BE2C (cell line): Measurements from ENCODE around the gene MMS22L.

Source experiments
- DNase-seq: peaks from one replicate; pipeline ENCODE4 v3.0.0-alpha.2; 2020
- H3K27me3 ChIP-seq: fragments of 250-450 bp; sonication (Bioruptor Pico); 2 replicates; pipeline ENCODE4 v1.5.1; 2020; ENCODE audit warnings: mild to moderate bottlenecking
- H3K36me3 ChIP-seq: fragments of 250-450 bp; sonication (Bioruptor Pico); 2 replicates; pipeline ENCODE4 v1.5.1; 2020; ENCODE audit warnings: mild to moderate bottlenecking
- H3K4me1 ChIP-seq: fragments of 250-450 bp; sonication (Bioruptor Pico); 2 replicates; pipeline ENCODE4 v1.5.1; 2020
- H3K4me3 ChIP-seq: 2 replicates; pipeline ENCODE4 v1.5.1; 2011; ENCODE audit warnings: low read depth, low read length
- H3K9me3 ChIP-seq: fragments of 250-450 bp; sonication (Bioruptor Pico); 2 replicates; pipeline ENCODE4 v1.5.1; 2020
- CTCF ChIP-seq: IDR thresholded peaks from 2 replicates; pipeline ENCODE4 v1.5.1; 2012; ENCODE audit warnings: mild to moderate bottlenecking, low read depth, low read length

Gene MMS22L

GRCh38 chr6:97114645-97115044 lies 168.4 kb downstream of the MMS22L start:
- no peak overlapping the region for H3K4me3 ChIP-seq
- DNase-seq, result no peak
- no peak for TF ChIP-seq CTCF
- H3K36me3 ChIP-seq, result no peaks in the 10 kb centered on the region
- H3K9me3 ChIP-seq, result no peaks in the 10 kb centered on the region
- no peaks in the 10 kb centered on the region; the same call in 1 of the 2 replicates for H3K27me3 ChIP-seq
- H3K4me1 ChIP-seq, result no peaks in the 10 kb centered on the region

GRCh38 chr6:97113170-97113569 lies 169.8 kb downstream of the MMS22L start:
- no peak for TF ChIP-seq CTCF
- Histone ChIP-seq H3K4me1 (no peaks in the 10 kb centered on the region), H3K27me3 (peaks cover 4% of the 10 kb centered on the region), H3K36me3 (no peaks in the 10 kb centered on the region), H3K9me3 (no peaks in the 10 kb centered on the region), H3K4me3 (no peak overlapping the region)
- no peak for DNase-seq

GRCh38 chr6:97111243-97111642 lies 171.8 kb downstream of the MMS22L start:
- no peaks in the 10 kb centered on the region for H3K4me1 ChIP-seq
- H3K4me3 ChIP-seq, result no peak overlapping the region
- H3K36me3 ChIP-seq, result no peaks in the 10 kb centered on the region
- DNase-seq, result no peak
- no peak for TF ChIP-seq CTCF
- H3K27me3 ChIP-seq, result peaks cover 4% of the 10 kb centered on the region
- no peaks in the 10 kb centered on the region for H3K9me3 ChIP-seq

GRCh38 chr6:97110626-97111025 lies 172.4 kb downstream of the MMS22L start:
- no peak for TF ChIP-seq CTCF
- no peak overlapping the region for H3K4me3 ChIP-seq
- H3K9me3 ChIP-seq, result no peaks in the 10 kb centered on the region
- H3K4me1 ChIP-seq, result no peaks in the 10 kb centered on the region
- peaks cover 4% of the 10 kb centered on the region for H3K27me3 ChIP-seq
- H3K36me3 ChIP-seq, result no peaks in the 10 kb centered on the region
- no peak for DNase-seq

- TF ChIP-seq CTCF, result no peak
Observed at GRCh38 chr6:97110149-97110548, 172.9 kb downstream of the MMS22L start.

GRCh38 chr6:97109444-97109843 lies 173.6 kb downstream of the MMS22L start:
- Histone ChIP-seq H3K9me3 (no peaks in the 10 kb centered on the region), H3K4me3 (no peak overlapping the region), H3K27me3 (peaks cover 4% of the 10 kb centered on the region), H3K4me1 (no peaks in the 10 kb centered on the region), H3K36me3 (no peaks in the 10 kb centered on the region)
- no peak for DNase-seq
- TF ChIP-seq CTCF, result no peak

More at GRCh38 chr6:97110149-97110548, 172.9 kb downstream of the MMS22L start:
- Histone ChIP-seq H3K4me3 (no peak overlapping the region), H3K9me3 (no peaks in the 10 kb centered on the region), H3K27me3 (peaks cover 4% of the 10 kb centered on the region), H3K4me1 (no peaks in the 10 kb centered on the region), H3K36me3 (no peaks in the 10 kb centered on the region)
- no peak for DNase-seq
